HG03432 (cell line): ENCODE data around the gene SPHKAP.
A peak's percentile ranks its signal among the peaks of the same experiment; 100 is the strongest.
"Not testable (repeated sequence)": the region's sequence is repeated elsewhere in the genome, so short reads cannot be mapped to it uniquely, and the experiment has no call there.

Experiments used
- ATAC-seq: cut with Tn5 transposase; IDR thresholded peaks from one replicate; pipeline ENCODE4 v1.9.1; 2021; ENCODE audit warnings: mild to moderate bottlenecking, moderate library complexity; ENCODE audit not compliant: unreplicated experiment

The SPHKAP gene, protein sequence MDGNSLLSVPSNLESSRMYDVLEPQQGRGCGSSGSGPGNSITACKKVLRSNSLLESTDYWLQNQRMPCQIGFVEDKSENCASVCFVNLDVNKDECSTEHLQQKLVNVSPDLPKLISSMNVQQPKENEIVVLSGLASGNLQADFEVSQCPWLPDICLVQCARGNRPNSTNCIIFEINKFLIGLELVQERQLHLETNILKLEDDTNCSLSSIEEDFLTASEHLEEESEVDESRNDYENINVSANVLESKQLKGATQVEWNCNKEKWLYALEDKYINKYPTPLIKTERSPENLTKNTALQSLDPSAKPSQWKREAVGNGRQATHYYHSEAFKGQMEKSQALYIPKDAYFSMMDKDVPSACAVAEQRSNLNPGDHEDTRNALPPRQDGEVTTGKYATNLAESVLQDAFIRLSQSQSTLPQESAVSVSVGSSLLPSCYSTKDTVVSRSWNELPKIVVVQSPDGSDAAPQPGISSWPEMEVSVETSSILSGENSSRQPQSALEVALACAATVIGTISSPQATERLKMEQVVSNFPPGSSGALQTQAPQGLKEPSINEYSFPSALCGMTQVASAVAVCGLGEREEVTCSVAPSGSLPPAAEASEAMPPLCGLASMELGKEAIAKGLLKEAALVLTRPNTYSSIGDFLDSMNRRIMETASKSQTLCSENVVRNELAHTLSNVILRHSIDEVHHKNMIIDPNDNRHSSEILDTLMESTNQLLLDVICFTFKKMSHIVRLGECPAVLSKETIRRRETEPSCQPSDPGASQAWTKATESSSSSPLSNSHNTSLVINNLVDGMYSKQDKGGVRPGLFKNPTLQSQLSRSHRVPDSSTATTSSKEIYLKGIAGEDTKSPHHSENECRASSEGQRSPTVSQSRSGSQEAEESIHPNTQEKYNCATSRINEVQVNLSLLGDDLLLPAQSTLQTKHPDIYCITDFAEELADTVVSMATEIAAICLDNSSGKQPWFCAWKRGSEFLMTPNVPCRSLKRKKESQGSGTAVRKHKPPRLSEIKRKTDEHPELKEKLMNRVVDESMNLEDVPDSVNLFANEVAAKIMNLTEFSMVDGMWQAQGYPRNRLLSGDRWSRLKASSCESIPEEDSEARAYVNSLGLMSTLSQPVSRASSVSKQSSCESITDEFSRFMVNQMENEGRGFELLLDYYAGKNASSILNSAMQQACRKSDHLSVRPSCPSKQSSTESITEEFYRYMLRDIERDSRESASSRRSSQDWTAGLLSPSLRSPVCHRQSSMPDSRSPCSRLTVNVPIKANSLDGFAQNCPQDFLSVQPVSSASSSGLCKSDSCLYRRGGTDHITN (N-terminal part only)

GRCh38 chr2:228181098-228182019 lies at the start of gene SPHKAP:
Gene SPHKAP (minus strand): TSS chr2:228181687. CDS start chr2:228181598, 89 bp downstream.
- no peak for ATAC-seq

DNA sequence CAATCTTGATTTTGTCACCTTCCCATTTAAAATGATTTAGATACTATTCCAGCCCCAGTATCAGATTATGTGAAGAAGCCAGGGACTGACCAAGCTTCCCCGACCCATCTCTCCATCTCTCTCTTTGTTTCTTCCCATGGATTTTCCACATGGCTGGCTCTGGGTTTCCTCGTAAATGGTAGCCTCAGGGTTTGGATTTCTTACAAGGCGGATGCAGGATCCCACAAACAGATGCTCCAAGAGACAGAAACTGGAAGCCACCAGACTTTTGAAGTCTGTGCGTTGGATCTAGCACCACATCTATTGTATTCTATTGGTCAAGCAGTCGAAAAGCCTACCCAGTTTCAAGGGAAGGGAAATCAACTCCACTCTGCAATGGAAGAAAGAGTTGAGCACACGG lies 46.0 kb upstream of the SPHKAP start:
- ATAC-seq, result no peak

DNA sequence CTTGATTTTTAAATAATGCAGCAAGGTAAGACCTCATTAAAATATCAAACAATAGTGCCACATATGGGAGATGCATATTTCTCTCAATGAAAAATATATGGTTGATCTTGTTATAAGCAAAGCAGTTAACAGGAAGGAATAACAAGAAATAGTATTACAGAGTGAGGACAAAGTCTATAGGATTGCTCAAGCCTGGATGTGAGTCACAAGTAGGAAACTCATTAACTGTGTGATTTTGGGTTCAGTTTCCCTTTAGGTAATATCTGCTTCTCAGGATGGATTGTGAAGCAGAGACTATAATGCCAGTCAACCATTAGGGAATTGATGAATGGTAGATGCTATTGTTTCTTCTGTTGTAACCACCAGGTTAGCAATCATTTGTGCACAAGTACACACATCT lies 42.9 kb upstream of the SPHKAP start:
- ATAC-seq, result no peak

DNA sequence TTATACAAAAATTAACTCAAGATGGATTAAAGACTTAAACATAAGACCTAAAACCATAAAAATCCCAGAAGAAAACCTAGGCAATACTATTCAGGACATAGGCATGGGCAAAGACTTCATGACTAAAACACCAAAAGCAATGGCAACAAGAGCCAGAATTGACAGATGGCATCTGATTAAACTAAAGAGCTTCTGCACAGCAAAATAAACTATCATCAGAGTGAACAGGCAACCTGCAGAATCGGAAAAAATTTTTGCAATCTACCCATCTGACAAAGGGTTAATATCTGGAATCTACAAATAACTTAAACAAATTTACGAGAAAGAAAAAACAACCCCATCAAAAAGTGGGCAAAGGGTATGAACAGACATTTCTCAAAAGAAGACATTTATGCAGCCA lies 37.1 kb upstream of the SPHKAP start:
- not testable (repeated sequence) for ATAC-seq

GRCh38 chr2:228197504-228197903 lies 16.0 kb upstream of the SPHKAP start:
- no peak for ATAC-seq

DNA sequence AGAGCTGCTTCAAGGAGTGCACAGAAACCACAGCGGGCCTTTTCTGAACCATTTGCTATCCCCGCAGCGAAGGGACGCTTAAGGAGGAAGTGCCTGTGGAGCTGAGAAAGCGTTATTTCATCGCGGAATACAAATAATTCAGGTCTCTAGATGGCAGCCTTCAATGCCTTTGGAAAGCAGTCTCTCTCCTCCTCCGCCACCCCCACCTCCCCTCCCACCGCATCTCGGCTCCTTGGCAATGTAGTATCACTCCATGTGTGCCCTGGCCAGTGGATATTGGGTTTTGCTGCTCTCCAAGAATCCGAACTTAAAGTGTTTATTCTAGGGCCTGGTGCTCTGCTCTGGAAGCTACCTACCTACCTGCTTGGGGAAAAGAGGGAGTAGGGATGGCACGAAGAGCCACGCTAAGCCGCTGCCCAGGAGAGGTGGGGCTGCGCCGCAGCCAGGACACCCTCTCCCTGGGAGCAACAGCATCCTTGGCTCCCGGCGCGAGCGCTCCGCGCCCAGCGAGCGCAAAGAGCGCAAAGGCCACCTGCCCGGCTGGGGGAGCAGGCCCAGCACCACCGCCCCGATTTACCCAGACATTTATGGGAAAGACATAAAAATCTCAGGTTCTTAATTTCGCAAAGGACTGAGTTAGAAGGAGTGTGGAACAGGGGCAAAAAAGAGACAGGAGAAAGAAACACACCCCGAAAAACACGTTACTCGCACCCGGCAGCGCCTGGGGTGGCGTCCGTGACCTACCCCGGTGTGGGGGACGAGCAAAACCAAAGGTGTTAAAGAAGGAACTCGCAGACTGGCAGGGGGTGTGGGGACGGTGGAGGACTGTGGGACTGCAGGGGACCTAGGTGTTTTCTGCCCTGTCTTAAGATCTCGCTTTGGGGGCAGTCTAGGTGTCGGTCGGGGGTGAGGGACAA lies 1.0 kb downstream of the SPHKAP start:
- no peak for ATAC-seq

DNA sequence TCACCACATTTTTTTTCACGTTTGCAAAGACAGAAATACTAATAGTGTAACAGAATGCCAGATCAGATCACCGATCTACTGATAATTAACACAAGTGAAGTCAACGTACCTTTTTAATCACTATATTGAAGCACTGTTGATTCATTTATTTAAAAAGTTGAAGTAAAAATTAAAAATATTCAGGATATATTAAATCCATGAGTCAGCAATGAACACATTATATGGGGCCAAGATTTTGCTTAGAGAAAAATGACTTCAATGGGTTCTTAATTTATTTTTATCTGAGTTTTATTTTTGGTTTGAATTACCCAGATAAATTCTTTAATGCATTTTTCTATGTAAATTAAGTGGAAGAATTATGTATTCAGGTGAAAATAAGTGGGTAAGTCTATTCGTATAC lies 14.2 kb downstream of the SPHKAP start:
- ATAC-seq, result no peak

DNA sequence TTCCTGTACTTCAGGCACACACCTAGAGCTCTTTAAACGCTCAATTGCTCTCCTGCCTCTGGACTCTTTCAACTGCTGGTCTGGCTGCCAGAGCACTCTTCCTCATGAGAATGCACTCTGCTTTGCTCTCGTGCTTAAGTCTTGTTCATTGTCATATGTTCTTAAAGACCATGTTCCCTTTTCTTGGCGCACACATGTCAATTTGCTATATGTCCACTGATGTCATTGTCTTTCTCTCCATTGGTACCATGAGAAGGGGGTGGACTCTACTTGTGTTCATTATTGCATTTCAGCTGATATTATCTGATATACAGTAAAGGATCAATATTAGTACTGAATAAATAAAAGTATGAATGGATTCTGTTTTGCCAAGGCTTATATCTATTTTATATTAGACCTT lies 16.8 kb downstream of the SPHKAP start:
- ATAC-seq, result no peak

DNA sequence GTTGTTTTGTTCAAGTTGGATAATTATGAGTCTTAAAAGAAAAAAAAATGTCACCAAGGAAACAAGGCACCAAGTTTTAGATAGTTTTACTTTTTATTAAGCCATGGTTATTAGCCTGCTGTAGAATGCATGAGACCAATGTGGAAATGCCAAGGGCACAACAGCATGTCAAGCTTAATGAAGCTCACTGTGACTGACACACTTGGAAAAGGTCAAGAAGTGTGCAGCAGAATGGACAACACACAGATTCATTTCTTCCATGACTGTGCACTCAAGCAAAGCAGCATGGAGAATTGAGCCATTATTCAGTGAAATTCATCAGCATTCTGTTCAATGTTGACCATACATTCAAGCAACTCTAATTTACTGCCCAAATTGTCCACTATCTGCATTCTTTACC lies 23.6 kb downstream of the SPHKAP start:
- ATAC-seq, result no peak

- ATAC-seq, result no peak
These were observed 36.5 kb downstream of the SPHKAP start for GRCh38 chr2:228144961-228145360.

DNA sequence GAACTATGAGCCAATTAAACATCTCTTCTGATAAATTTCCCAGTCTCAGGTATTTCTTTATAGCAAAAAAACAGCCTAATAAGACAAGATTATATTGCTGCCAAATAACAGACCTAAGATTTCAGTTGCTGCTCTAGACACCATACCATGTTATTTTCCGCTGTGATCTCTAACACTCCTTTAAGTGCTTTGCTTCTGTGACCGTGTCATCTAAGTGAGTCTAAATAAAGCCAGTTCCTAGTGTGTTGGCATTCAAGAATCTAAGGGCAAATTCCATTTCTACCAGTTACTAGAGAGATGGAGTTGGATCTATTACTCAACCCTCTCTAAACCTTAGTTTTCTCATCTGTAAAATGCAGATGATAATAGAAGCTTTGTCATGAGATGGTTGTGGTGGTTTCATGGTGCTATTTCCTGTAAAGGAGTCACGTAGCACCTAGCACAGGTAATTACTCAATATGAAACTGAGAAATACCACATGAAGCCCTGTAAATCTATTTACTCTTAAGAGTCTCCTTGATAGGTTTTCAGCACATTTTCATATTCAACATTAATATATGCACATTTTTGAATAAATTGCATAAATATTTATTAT lies 40.5 kb downstream of the SPHKAP start:
- peak; percentile 98 for ATAC-seq

DNA sequence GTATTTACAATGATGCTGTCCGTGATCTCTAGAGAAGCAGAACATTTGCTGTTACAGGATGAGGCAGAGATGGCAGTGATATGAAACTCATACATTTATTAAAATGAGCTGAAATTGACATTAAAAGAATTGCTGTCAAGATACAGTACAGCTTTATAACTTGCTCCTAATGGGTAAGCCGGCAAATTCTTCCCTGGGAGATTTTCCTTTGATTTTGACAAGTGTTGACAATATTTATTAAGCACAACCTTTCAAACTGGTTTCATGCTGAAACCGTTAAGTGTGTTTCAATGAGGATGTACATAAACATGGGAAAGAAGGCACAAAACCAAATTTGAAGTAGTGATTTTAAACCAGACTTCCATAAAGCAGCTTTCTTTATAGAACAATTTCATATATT lies 45.5 kb downstream of the SPHKAP start:
- ATAC-seq, result no peak

DNA sequence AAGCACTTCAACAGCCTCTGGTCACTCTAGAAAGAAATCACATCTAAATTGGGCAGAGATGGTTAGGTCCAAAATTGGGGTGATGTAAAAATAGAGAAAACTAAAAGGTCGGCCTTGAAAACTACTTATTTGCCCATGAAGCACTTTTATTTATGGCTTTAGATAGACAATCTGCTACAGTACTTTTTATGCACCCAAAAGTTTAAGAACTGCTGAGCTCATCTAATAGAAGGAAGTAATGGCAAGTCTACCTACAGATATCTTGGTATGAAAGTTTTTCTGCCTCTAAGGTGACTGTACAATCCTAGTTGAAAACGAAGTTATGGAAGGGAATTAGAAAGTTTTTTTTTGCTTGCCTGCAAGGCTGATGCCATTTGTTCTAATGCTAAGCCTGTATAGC lies 46.2 kb downstream of the SPHKAP start:
- no peak for ATAC-seq

DNA sequence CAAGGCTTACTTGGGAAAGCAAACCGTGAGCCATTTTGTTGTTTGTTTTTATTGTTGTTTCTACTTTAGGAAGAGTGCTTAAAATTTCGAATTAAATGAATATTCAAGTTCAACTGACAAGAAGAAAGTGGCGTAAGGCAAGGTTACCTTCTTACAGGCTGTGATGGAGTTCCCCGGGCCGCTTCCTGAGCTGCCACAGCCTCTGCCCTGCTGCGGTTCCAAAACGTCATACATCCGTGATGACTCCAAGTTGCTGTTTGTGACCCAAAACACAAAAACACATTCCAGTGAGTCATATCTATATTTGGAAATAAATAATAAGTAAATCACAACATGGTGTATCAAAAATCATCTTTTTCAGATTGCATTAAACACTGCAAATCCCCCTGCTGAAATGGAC lies 49.7 kb downstream of the SPHKAP start:
- peak; percentile 56 for ATAC-seq

- no peak for ATAC-seq
These were observed 55.1 kb downstream of the SPHKAP start for GRCh38 chr2:228126401-228126800.

DNA sequence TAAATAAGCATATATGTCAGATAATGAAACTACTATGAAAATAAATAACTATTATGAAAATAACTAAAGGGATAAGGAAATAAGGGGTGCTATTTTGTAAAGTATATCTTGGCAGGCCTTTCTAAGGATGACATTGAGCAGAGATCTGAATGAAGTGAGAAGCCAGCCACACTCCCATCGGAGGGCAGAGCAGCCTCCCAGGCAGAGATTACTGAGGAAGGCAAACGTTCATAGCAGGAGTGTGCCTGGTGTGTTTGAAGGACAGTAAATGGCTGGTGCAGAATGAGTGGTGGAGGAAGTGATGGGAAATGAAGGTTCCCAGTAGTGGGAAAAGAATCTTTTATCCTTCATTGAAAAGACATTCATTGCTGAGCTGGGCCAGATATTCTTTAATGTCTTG lies 62.5 kb downstream of the SPHKAP start:
- no peak for ATAC-seq

GRCh38 chr2:228107846-228108245 lies 73.6 kb downstream of the SPHKAP start:
- no peak for ATAC-seq

GRCh38 chr2:228105526-228106250 lies 75.8 kb downstream of the SPHKAP start:
- no peak for ATAC-seq
